MM.1S (cell line): Measurements from ENCODE around the gene RPS6KC1.

Source experiments
- EZH2 ChIP-seq: fragments of 300-600 bp; sonication (generic); optimal IDR thresholded peaks from 2 replicates; pipeline ENCODE3; 2017; ENCODE audit warnings: low read depth, mild to moderate bottlenecking, antibody characterized with exemption, low read length, mixed read lengths
- TF ChIP-seq, protein P1 (sequence below): fragments of 300-600 bp; sonication (generic); IDR thresholded peaks from 2 replicates; pipeline ENCODE4 v1.5.1; 2016; ENCODE audit warnings: antibody characterized with exemption, low read length, mixed read lengths

DNA sequence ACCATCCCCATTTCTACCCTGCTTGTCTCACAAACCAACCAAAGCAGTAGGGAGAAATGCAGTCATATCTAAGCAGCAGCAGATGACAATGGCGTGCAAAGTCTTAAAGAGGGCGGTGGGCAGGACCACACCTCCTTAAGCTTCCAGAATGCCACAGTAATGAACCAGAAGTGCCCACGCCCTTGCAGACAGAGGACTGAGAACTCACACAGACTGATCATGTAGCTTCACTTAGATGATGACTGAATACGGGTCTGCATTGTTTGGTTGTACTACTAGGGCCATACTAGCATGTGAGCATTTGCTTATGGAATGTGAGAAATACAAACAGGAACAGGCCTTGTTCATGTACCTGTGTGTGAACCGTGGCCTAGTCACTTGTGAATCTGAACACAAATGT, 246.0 kb downstream of the RPS6KC1 start:
- TF ChIP-seq, protein P1, sequence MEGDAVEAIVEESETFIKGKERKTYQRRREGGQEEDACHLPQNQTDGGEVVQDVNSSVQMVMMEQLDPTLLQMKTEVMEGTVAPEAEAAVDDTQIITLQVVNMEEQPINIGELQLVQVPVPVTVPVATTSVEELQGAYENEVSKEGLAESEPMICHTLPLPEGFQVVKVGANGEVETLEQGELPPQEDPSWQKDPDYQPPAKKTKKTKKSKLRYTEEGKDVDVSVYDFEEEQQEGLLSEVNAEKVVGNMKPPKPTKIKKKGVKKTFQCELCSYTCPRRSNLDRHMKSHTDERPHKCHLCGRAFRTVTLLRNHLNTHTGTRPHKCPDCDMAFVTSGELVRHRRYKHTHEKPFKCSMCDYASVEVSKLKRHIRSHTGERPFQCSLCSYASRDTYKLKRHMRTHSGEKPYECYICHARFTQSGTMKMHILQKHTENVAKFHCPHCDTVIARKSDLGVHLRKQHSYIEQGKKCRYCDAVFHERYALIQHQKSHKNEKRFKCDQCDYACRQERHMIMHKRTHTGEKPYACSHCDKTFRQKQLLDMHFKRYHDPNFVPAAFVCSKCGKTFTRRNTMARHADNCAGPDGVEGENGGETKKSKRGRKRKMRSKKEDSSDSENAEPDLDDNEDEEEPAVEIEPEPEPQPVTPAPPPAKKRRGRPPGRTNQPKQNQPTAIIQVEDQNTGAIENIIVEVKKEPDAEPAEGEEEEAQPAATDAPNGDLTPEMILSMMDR, result no peak
- TF ChIP-seq EZH2, result no peak
